GM12878 (cell line): ENCODE data around the gene UBB. TPM values are rescaled to one million over a fixed set of nuclear protein-coding genes. Genes with fewer than 3 reads are reported as not detected.

Experiments used
- ATAC-seq: fragments of 200-7000 bp; cut with Tn5 transposase; 3 replicates; pipeline ENCODE4 v1.9.1; 2020; ENCODE audit warnings: mild to moderate bottlenecking, moderate library complexity
- BruUV-seq: library from RNA; stranded (reverse); fragments of 400-500 nt; replicated peaks from 2 replicates; lab custom pipeline; 2021; lab: Mats Ljungman, UMichigan
- CTCF ChIA-PET: fragments of 300-600 bp; sonication (Branson Sonifier 250); formaldehyde crosslinking; extraction: SDS; loops from one replicate; lab custom pipeline; 2021; ENCODE audit warnings: inconsistent platforms; lab: Yijun Ruan, JAX
- POLR2A ChIA-PET: fragments of 350-600 bp; formaldehyde crosslinking; extraction: SDS; loops from one replicate; lab custom pipeline; 2021; ENCODE audit warnings: inconsistent platforms; lab: Charles Lee
- RAD21 ChIA-PET: fragments of 300-600 bp; sonication (Branson Sonifier 250); formaldehyde crosslinking; loops from one replicate; lab custom pipeline; 2023; ENCODE audit warnings: antibody characterized with exemption; ENCODE audit not compliant: unreplicated experiment; lab: Charles Lee
- SMC1A ChIA-PET: fragments of 300-600 bp; sonication (Branson Sonifier 250); formaldehyde crosslinking; loops from one replicate; lab custom pipeline; 2023; ENCODE audit not compliant: unreplicated experiment, uncharacterized antibody; lab: Charles Lee
- DNase-seq: peaks from one replicate; pipeline ENCODE4 v3.0.0-alpha.2; 2011; ENCODE audit warnings: low read depth, low spot score
- FAIRE-seq: peaks from 3 replicates; lab custom pipeline; 2011; peaks lifted over from hg19 to GRCh38; lab: Jason Lieb, UNC
- H2AFZ ChIP-seq: 2 replicates; pipeline ENCODE4 v1.6.0; 2011; ENCODE audit warnings: low read depth, low read length, control low read depth; ENCODE audit not compliant: control insufficient read depth
- H3K27ac ChIP-seq: 2 replicates; pipeline ENCODE4 v1.5.1; 2011; ENCODE audit warnings: control low read depth; ENCODE audit not compliant: control insufficient read depth, insufficient read depth
- H3K27me3 ChIP-seq, 2 experiments: replicated peaks in 1 of 2; 2 replicates each; pipeline versions ENCODE4 v1.6.0 to v1.6.1; 2011; ENCODE audit warnings: low read length in 1 of 2; ENCODE audit not compliant: control insufficient read depth in 2 of 2, insufficient read depth in 2 of 2
- H3K36me3 ChIP-seq, 2 experiments: 2 replicates each; pipeline ENCODE4 v1.5.1; 2011; ENCODE audit warnings: low read length in 1 of 2; ENCODE audit not compliant: control insufficient read depth in 2 of 2, insufficient read depth in 2 of 2
- H3K4me1 ChIP-seq: 2 replicates; pipeline ENCODE4 v1.6.1; 2011; ENCODE audit warnings: mild to moderate bottlenecking, low read length, moderate library complexity, mixed read lengths; ENCODE audit not compliant: control insufficient read depth, insufficient read depth
- H3K4me2 ChIP-seq: 2 replicates; pipeline ENCODE4 v1.6.0; 2011; ENCODE audit warnings: control low read depth; ENCODE audit not compliant: control insufficient read depth, insufficient read depth
- H3K4me3 ChIP-seq: fragments of 200-600 bp; sonication (generic); 2 replicates; pipeline ENCODE4 v1.5.1; 2016
- H3K79me2 ChIP-seq: 2 replicates; pipeline ENCODE4 v1.6.0; 2011; ENCODE audit warnings: low read length; ENCODE audit not compliant: control insufficient read depth, insufficient read depth
- H3K9ac ChIP-seq: 2 replicates; pipeline ENCODE4 v1.8.0; 2011; ENCODE audit warnings: low read length, control low read depth, mixed read lengths; ENCODE audit not compliant: control insufficient read depth, insufficient read depth
- H3K9me3 ChIP-seq: replicated peaks from 3 replicates; pipeline ENCODE4 v1.5.1; 2011; ENCODE audit warnings: mild to moderate bottlenecking, low read length; ENCODE audit not compliant: control insufficient read depth, insufficient read depth
- H4K20me1 ChIP-seq: 2 replicates; pipeline ENCODE4 v1.6.0; 2011; ENCODE audit not compliant: control insufficient read depth, insufficient read depth
- CEBPB ChIP-seq, 2 experiments: fragments of 150-350 bp in 1 of 2; IDR thresholded peaks; 2 replicates each; pipeline ENCODE4 v1.6.1; 2012 to 2014; ENCODE audit warnings: low read depth in 2 of 2, low read length in 2 of 2, borderline replicate concordance in 1 of 2, inconsistent platforms in 1 of 2
- E2F4 ChIP-seq: IDR thresholded peaks from 2 replicates; pipeline ENCODE4 v1.6.1; 2012; ENCODE audit warnings: low read depth, low read length, improper control_type of control experiment
- ETV6 ChIP-seq, 2 experiments: fragments of 450-650 bp in 1 of 2; IDR thresholded peaks in 1 of 2; conservative IDR thresholded peaks in 1 of 2; 2 replicates each; pipeline ENCODE4 v1.6.1; 2014; ENCODE audit warnings: antibody characterized with exemption in 1 of 2, borderline replicate concordance in 1 of 2, low read depth in 1 of 2, mild to moderate bottlenecking in 1 of 2, moderate library complexity in 1 of 2
- IRF3 ChIP-seq: fragments of 450-650 bp; IDR thresholded peaks from 2 replicates; pipeline ENCODE4 v1.6.1; 2014; ENCODE audit warnings: mild to moderate bottlenecking
- JUND ChIP-seq: IDR thresholded peaks from 2 replicates; pipeline ENCODE4 v1.6.1; 2012; ENCODE audit warnings: low read depth, mild to moderate bottlenecking, low read length, improper control_type of control experiment, moderate library complexity
- LARP7 ChIP-seq: fragments of 450-650 bp; IDR thresholded peaks from 2 replicates; pipeline ENCODE4 v1.6.1; 2017; ENCODE audit warnings: mild to moderate bottlenecking
- PML ChIP-seq: IDR thresholded peaks from 2 replicates; pipeline ENCODE4 v1.6.1; 2012; ENCODE audit warnings: low read length, inconsistent platforms
- POLR2AphosphoS2 ChIP-seq: IDR thresholded peaks from 2 replicates; pipeline ENCODE4 v1.6.1; 2011; ENCODE audit warnings: low read depth, mild to moderate bottlenecking, low read length, improper control_type of control experiment, moderate library complexity
- RAD21 ChIP-seq: IDR thresholded peaks from 2 replicates; pipeline ENCODE4 v1.6.1; 2011; ENCODE audit warnings: mild to moderate bottlenecking, low read depth, low read length, moderate library complexity; ENCODE audit not compliant: insufficient read depth
- ZNF622 ChIP-seq: fragments of 450-650 bp; IDR thresholded peaks from 2 replicates; pipeline ENCODE4 v1.6.1; 2017; ENCODE audit warnings: mild to moderate bottlenecking, inconsistent platforms
- WGBS: methylation state at CpG from one replicate; pipeline ENCODE4 v1.1.6; 2016; ENCODE audit warnings: low lambda C conversion rate; ENCODE audit not compliant: insufficient replicate concordance, insufficient coverage; ENCODE audit errors: missing lambda C conversion rate; 5-methylcytosine and 5-hydroxymethylcytosine counted together
- in situ Hi-C: fragments of 300-500 bp; cut with MboI; formaldehyde crosslinking; loops from 9 replicates; pipeline ENCODE4 v1.14.3; 2018; ENCODE audit warnings: mixed read lengths
- intact Hi-C: fragments of 100-400 bp; cut with micrococcal nuclease; formaldehyde crosslinking; loops from one replicate; pipeline ENCODE4 v1.14.2; 2022; ENCODE audit not compliant: unreplicated experiment
- polyA plus RNA-seq, 11 experiments: library from polyadenylated mRNA; depleted of rRNA in 4 of 11; unstranded in 6 of 11; stranded (reverse) in 5 of 11; fragments of >200 nt; fragmentation: Nextera tagmentation in 4 of 11; fragmentation: Illumina TruSeq in 1 of 11; extraction: Ambion mirVana in 4 of 11; extraction: Trizol in 1 of 11; gene quantifications; 1 replicate in 1 of 11; 2 replicates in 10 of 11; pipeline versions ENCODE4 v1.2.1 to v1.2.3, GENCODE V29; 2011 to 2016; ENCODE audit warnings: inconsistent platforms in 2 of 11, missing spikeins in 2 of 11, low read depth in 1 of 11
- total RNA-seq, 4 experiments: library from RNA; depleted of rRNA in 3 of 4; stranded (reverse); fragments of >200 nt in 3 of 4; fragmentation: Illumina TruSeq in 1 of 4; extraction: Trizol in 1 of 4; gene quantifications; 2 replicates each; pipeline versions ENCODE4 v1.2.1 to v1.2.3, GENCODE V29; 2013 to 2021

UBB gene
- total and polyA plus RNA-seq, 10 of the 15 experiments (the other 5 are each of a cell fraction or from before 2014, with no cell fraction given), result 1,133 to 4,246 (median 2,099) TPM

GRCh38 chr17:16345565-16345964 lies 35.3 kb upstream of the UBB start:
- TF ChIP-seq POLR2AphosphoS2 (no peak), JUND (no peak), PML (no peak), ZNF622 (no peak), LARP7 (no peak), CEBPB (IDR thresholded peaks at IDR 0.05; ENCODE audit: borderline replicate concordance in 1 of 2, low read depth in 2 of 2, low read length in 2 of 2) (no peak)
- Histone ChIP-seq H3K9me3 (no peaks in the 10 kb centered on the region), H3K27ac (no peak overlapping the region), H3K9ac (no peak overlapping the region), H3K79me2 (peaks cover 2% of the 10 kb centered on the region), H3K4me2 (no peak overlapping the region), H4K20me1 (no peaks in the 10 kb centered on the region), H3K36me3 (peaks cover 7 to 11% of the 10 kb centered on the region in 2 experiments; a peak in 3 of 4 replicates), H3K27me3 (no peaks in the 10 kb centered on the region), H2AFZ (no peak overlapping the region), H3K4me3 (no peak overlapping the region), H3K4me1 (no peaks in the 10 kb centered on the region; the same call in 1 of the 2 replicates)
- intact Hi-C loops, result no loop called here
- FAIRE-seq (no peak), ATAC-seq (no peak), DNase-seq (no peak)
- ChIA-PET POLR2A (no interaction called here), RAD21 (no interaction called here), CTCF (interaction anchor here (0.6 to 1.2 kb wide), 2 partner anchors 9 to 18 kb away, joined by 3 read pairs; no protein-coding TSS in a partner anchor), SMC1A (no interaction called here)
- in situ Hi-C loops, result no loop called here
- BruUV-seq, result no TSS peak
- WGBS, result 97% methylated on average over 5 of the region's 5 CpGs

GRCh38 chr17:16346721-16347271 lies 34.1 kb upstream of the UBB start:
- Histone ChIP-seq H3K79me2 (peaks cover 12% of the 10 kb centered on the region), H4K20me1 (no peaks in the 10 kb centered on the region), H3K9me3 (no peaks in the 10 kb centered on the region), H3K27ac (no peak overlapping the region), H3K36me3 (peaks cover 7 to 11% of the 10 kb centered on the region in 2 experiments; a peak in 3 of 4 replicates), H3K4me3 (no peak overlapping the region), H3K9ac (no peak overlapping the region), H2AFZ (no peak overlapping the region), H3K4me1 (no peaks in the 10 kb centered on the region; the same call in 1 of the 2 replicates), H3K27me3 (no peaks in the 10 kb centered on the region), H3K4me2 (no peak overlapping the region)
- ChIA-PET CTCF (interaction anchor here (0.9 to 1.2 kb wide), 2 partner anchors 17 kb away, joined by 3 read pairs; no protein-coding TSS in a partner anchor), RAD21 (no interaction called here), POLR2A (no interaction called here), SMC1A (interaction anchor here (1.1 kb wide), 1 partner anchor 17 kb away, joined by 4 read pairs; no protein-coding TSS in a partner anchor)
- intact Hi-C loops, result no loop called here
- ATAC-seq, result no peak
- TF ChIP-seq IRF3 (no peak), E2F4 (no peak), ETV6 (conservative IDR thresholded peaks at IDR 0.05 in 1 of 2, IDR thresholded peaks at IDR 0.05 in 1 of 2; ENCODE audit: borderline replicate concordance in 1 of 2, low read depth in 1 of 2) (no peak), RAD21 (no peak)
- no peak for FAIRE-seq
- BruUV-seq, result no TSS peak
- in situ Hi-C loops, result no loop called here
- no peak for DNase-seq
- WGBS, result 86% methylated on average over 6 of the region's 6 CpGs
